Measurements from ENCODE around the gene GALNT18. TPM values are rescaled to one million over a fixed set of nuclear protein-coding genes. Genes with fewer than 3 reads are reported as not detected.

The GALNT18 gene
- total RNA-seq, 2 donors from 2014 or later: 28.2 to 57.8 TPM

DNA sequence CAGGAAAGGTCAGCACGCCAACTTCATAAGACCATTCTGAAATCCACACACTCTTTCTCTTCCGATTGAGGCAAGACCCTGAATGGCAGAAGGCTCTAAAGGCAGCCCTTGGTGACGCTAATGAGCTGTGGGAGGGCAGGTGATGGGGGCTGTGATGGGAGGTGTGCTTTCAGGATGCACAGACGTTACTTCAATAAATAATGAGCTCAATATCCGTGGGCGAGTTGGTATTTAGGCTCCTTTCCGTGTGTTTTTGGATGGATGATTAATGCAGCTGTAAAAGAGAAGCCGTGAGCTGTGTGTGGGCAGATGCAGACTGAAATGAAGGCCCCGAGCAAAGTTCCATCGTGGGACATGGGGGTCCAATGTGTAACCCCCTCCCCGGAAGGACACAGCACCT, 138.2 kb downstream of the GALNT18 start:
- Histone ChIP-seq H3K27ac (no peak overlapping the region), H3K9me3 (no peaks in the 10 kb centered on the region), H3K36me3 (no peaks in the 10 kb centered on the region), H3K4me3 (no peak overlapping the region), H3K4me1 (ENCODE audit: control insufficient read depth in 1 of 2, low read depth in 2 of 2) (peaks cover 0 to 13% of the 10 kb centered on the region in 2 donors), H3K27me3 (replicated peaks; ENCODE audit: insufficient read depth) (no peaks in the 10 kb centered on the region)
- TF ChIP-seq, protein P1, sequence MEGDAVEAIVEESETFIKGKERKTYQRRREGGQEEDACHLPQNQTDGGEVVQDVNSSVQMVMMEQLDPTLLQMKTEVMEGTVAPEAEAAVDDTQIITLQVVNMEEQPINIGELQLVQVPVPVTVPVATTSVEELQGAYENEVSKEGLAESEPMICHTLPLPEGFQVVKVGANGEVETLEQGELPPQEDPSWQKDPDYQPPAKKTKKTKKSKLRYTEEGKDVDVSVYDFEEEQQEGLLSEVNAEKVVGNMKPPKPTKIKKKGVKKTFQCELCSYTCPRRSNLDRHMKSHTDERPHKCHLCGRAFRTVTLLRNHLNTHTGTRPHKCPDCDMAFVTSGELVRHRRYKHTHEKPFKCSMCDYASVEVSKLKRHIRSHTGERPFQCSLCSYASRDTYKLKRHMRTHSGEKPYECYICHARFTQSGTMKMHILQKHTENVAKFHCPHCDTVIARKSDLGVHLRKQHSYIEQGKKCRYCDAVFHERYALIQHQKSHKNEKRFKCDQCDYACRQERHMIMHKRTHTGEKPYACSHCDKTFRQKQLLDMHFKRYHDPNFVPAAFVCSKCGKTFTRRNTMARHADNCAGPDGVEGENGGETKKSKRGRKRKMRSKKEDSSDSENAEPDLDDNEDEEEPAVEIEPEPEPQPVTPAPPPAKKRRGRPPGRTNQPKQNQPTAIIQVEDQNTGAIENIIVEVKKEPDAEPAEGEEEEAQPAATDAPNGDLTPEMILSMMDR (IDR thresholded peaks at IDR 0.05): no peak
- DNase-seq (ENCODE audit: low spot score) (no peak), ATAC-seq (ENCODE audit: insufficient number of reproducible peaks, low FRiP score, low read depth) (no peak)

DNA sequence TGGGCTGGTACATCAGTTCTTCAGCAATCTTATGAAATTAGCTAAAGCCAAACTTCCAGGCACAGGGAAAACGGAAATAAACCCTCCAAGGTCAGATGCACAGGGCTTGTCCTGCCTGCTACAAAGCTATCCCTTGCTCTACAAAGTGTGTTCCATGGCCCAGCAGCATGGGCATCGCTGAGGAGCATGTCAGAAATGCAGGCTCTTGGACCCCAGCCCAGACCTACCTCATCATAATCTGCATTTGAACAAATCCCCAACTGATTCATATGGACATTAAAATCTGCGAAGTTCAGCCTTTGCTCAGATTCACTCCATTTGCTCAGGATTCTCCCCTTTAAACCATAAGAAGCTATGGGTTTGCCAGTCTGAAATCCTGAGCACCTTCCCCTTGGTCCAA, 139.1 kb downstream of the GALNT18 start:
- TF ChIP-seq, protein P1 (IDR thresholded peaks at IDR 0.05): no peak
- ATAC-seq (ENCODE audit: insufficient number of reproducible peaks, low FRiP score, low read depth) (no peak), DNase-seq (ENCODE audit: low spot score) (no peak)
- no peaks in the 10 kb centered on the region for H3K27me3 ChIP-seq (replicated peaks; ENCODE audit: insufficient read depth)
- H3K4me3 ChIP-seq: no peak overlapping the region
- no peaks in the 10 kb centered on the region for H3K9me3 ChIP-seq
- H3K36me3 ChIP-seq: no peaks in the 10 kb centered on the region
- H3K4me1 ChIP-seq (ENCODE audit: control insufficient read depth in 1 of 2, low read depth in 2 of 2): peaks cover 0 to 13% of the 10 kb centered on the region in 2 donors
- no peak overlapping the region for H3K27ac ChIP-seq

DNA sequence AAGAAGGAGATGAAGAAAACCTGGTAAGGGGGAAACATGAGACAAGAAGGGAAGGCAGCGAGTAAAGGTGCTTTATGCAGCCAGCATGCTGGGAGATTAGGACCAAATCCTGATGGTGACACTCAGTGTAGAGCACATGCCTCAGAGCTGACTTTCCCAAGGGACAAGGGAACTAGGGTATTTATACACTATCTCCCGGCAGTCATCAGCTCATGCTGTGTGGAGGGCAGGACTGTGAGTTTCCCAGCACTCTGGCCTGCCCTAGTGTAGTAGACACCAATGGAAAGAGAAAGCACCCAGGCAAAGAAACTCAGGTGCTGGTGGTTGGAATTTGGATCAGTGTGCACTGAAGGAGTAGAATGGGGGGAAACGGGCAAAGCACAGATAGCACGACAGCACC, 140.4 kb downstream of the GALNT18 start:
- no peaks in the 10 kb centered on the region for H3K27me3 ChIP-seq (replicated peaks; ENCODE audit: insufficient read depth)
- DNase-seq (ENCODE audit: low spot score) (no peak), ATAC-seq (ENCODE audit: insufficient number of reproducible peaks, low FRiP score, low read depth) (no peak)
- H3K4me3 ChIP-seq: no peak overlapping the region
- H3K4me1 ChIP-seq (ENCODE audit: control insufficient read depth in 1 of 2, low read depth in 2 of 2): peaks cover 0 to 21% of the 10 kb centered on the region in 2 donors
- H3K9me3 ChIP-seq: no peaks in the 10 kb centered on the region
- H3K36me3 ChIP-seq: no peaks in the 10 kb centered on the region
- peak overlapping the region in 1 of 2 donors; percentile 13 for H3K27ac ChIP-seq
- TF ChIP-seq, protein P1 (IDR thresholded peaks at IDR 0.05): no peak

DNA sequence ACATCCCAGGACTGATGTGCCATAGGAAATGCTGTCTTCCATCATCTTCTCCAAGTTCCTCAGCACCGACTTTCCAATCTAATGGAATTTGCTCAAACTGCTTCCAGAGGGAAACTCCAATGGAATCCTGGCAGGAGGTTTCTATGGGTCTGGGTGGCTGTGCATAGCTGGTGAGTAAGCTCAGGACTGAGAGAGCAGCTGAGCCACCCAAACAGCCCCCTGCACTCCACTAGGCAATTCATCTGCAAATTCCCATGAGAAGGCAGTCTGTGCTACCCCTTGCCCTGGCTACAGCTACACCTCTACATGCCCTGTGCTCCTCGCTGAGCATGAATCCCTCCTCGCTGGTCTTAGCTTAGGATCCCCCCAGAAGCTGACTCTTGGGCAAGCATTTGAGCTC, 140.8 kb downstream of the GALNT18 start:
- Histone ChIP-seq H3K4me1 (ENCODE audit: control insufficient read depth in 1 of 2, low read depth in 2 of 2) (peaks cover 0 to 21% of the 10 kb centered on the region in 2 donors), H3K4me3 (no peak overlapping the region), H3K27ac (peak overlapping the region in 1 of 2 donors; percentile 13), H3K36me3 (no peaks in the 10 kb centered on the region), H3K9me3 (no peaks in the 10 kb centered on the region), H3K27me3 (replicated peaks; ENCODE audit: insufficient read depth) (no peaks in the 10 kb centered on the region)
- TF ChIP-seq, protein P1 (IDR thresholded peaks at IDR 0.05): no peak
- no peak for DNase-seq (ENCODE audit: low spot score)
- ATAC-seq (ENCODE audit: insufficient number of reproducible peaks, low FRiP score, low read depth): no peak

DNA sequence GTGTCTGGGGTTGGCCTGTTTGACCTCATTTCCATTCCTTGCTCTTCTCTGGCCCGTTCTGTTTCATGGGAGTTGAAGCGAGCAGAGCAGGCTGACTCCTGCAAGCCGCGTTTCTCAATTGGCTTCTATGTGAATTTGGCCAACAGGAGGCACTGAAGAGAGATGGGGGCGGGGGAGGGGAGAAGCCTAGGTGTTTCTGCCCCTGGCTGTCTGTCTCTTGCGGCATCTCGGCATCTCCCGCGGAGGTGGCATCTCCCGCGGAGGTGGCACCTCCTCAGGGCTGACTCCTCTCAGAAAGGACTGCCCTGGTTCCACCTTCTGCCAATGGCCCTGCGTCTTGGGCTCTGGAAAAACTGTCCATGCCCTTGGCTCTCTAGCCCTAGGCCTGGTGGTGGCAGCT, 143.1 kb downstream of the GALNT18 start:
- no peaks in the 10 kb centered on the region for H3K36me3 ChIP-seq
- no peaks in the 10 kb centered on the region for H3K9me3 ChIP-seq
- ATAC-seq (ENCODE audit: insufficient number of reproducible peaks, low FRiP score, low read depth): no peak
- no peaks in the 10 kb centered on the region for H3K27me3 ChIP-seq (replicated peaks; ENCODE audit: insufficient read depth)
- TF ChIP-seq, protein P1 (IDR thresholded peaks at IDR 0.05): no peak
- H3K27ac ChIP-seq: no peak overlapping the region
- H3K4me3 ChIP-seq: no peak overlapping the region
- peaks cover 0 to 21% of the 10 kb centered on the region in 2 donors for H3K4me1 ChIP-seq (ENCODE audit: control insufficient read depth in 1 of 2, low read depth in 2 of 2)
- no peak for DNase-seq (ENCODE audit: low spot score)
